Mucosa of stomach (tissue), 1 donor: ENCODE data around the gene TMEM259.

Experiments
- H3K27me3 ChIP-seq: one replicate; pipeline ENCODE4 v1.7.0; 2013; ENCODE audit warnings: mild to moderate bottlenecking, low read length; ENCODE audit not compliant: control insufficient read depth, insufficient read depth
- H3K36me3 ChIP-seq: one replicate; pipeline ENCODE4 v1.7.0; 2013; ENCODE audit warnings: low read length; ENCODE audit not compliant: control insufficient read depth, insufficient read depth
- H3K4me1 ChIP-seq: one replicate; pipeline ENCODE4 v1.7.0; 2013; ENCODE audit warnings: mild to moderate bottlenecking, low read length; ENCODE audit not compliant: control insufficient read depth, insufficient read depth
- H3K4me3 ChIP-seq: one replicate; pipeline ENCODE4 v1.7.0; 2013; ENCODE audit warnings: low read length
- H3K9ac ChIP-seq: one replicate; pipeline ENCODE4 v1.7.0; 2013; ENCODE audit warnings: mild to moderate bottlenecking, low read length, moderate library complexity
- H3K9me3 ChIP-seq: one replicate; pipeline ENCODE4 v1.7.0; 2013; ENCODE audit warnings: mild to moderate bottlenecking, low read length, moderate library complexity; ENCODE audit not compliant: control insufficient read depth
- donor health status: Pancreatic carcinoma.

The TMEM259 gene

GRCh38 chr19:999379-999719 lies 21.6 kb downstream of the TMEM259 start:
- H3K36me3 ChIP-seq: no peaks in the 10 kb centered on the region
- no peak overlapping the region for H3K9ac ChIP-seq
- H3K4me3 ChIP-seq: no peak overlapping the region
- H3K9me3 ChIP-seq: no peaks in the 10 kb centered on the region
- peaks cover 16% of the 10 kb centered on the region for H3K4me1 ChIP-seq
- H3K27me3 ChIP-seq: peaks cover 75% of the 10 kb centered on the region

GRCh38 chr19:998064-998463 lies 22.9 kb downstream of the TMEM259 start:
- Histone ChIP-seq H3K9me3 (no peaks in the 10 kb centered on the region), H3K27me3 (peaks cover 71% of the 10 kb centered on the region), H3K36me3 (no peaks in the 10 kb centered on the region), H3K9ac (no peak overlapping the region), H3K4me3 (no peak overlapping the region), H3K4me1 (peaks cover 16% of the 10 kb centered on the region)

GRCh38 chr19:996051-996838 lies 24.7 kb downstream of the TMEM259 start:
- Histone ChIP-seq H3K4me1 (peaks cover 12% of the 10 kb centered on the region), H3K9ac (no peak overlapping the region), H3K27me3 (peaks cover 57% of the 10 kb centered on the region), H3K36me3 (no peaks in the 10 kb centered on the region), H3K9me3 (no peaks in the 10 kb centered on the region), H3K4me3 (no peak overlapping the region)

- no peaks in the 10 kb centered on the region for H3K36me3 ChIP-seq
- H3K4me1 ChIP-seq: peaks cover 8% of the 10 kb centered on the region
- H3K4me3 ChIP-seq: no peak overlapping the region
- no peaks in the 10 kb centered on the region for H3K9me3 ChIP-seq
- H3K27me3 ChIP-seq: peaks cover 50% of the 10 kb centered on the region
- H3K9ac ChIP-seq: no peak overlapping the region
These were observed 25.7 kb downstream of the TMEM259 start for GRCh38 chr19:995051-995827.

GRCh38 chr19:994516-994915 lies 26.4 kb downstream of the TMEM259 start:
- Histone ChIP-seq H3K4me3 (no peak overlapping the region), H3K9me3 (no peaks in the 10 kb centered on the region), H3K9ac (no peak overlapping the region), H3K36me3 (no peaks in the 10 kb centered on the region), H3K27me3 (peaks cover 47% of the 10 kb centered on the region), H3K4me1 (peaks cover 8% of the 10 kb centered on the region)

- peaks cover 41% of the 10 kb centered on the region for H3K27me3 ChIP-seq
- H3K9me3 ChIP-seq: no peaks in the 10 kb centered on the region
- no peak overlapping the region for H3K9ac ChIP-seq
- H3K4me3 ChIP-seq: no peak overlapping the region
- H3K36me3 ChIP-seq: no peaks in the 10 kb centered on the region
- peaks cover 8% of the 10 kb centered on the region for H3K4me1 ChIP-seq
These were observed 27.0 kb downstream of the TMEM259 start for GRCh38 chr19:993831-994393.

- H3K9me3 ChIP-seq: no peaks in the 10 kb centered on the region
- no peak overlapping the region for H3K4me3 ChIP-seq
- peaks cover 36% of the 10 kb centered on the region for H3K27me3 ChIP-seq
- H3K9ac ChIP-seq: no peak overlapping the region
- H3K36me3 ChIP-seq: no peaks in the 10 kb centered on the region
- H3K4me1 ChIP-seq: peaks cover 8% of the 10 kb centered on the region
These were observed 27.5 kb downstream of the TMEM259 start for GRCh38 chr19:993361-993830.

- Histone ChIP-seq H3K9me3 (no peaks in the 10 kb centered on the region), H3K27me3 (peaks cover 28% of the 10 kb centered on the region), H3K4me3 (no peak overlapping the region), H3K36me3 (no peaks in the 10 kb centered on the region), H3K9ac (no peak overlapping the region), H3K4me1 (peaks cover 8% of the 10 kb centered on the region)
These were observed 28.3 kb downstream of the TMEM259 start for GRCh38 chr19:992670-993055.

- no peaks in the 10 kb centered on the region for H3K36me3 ChIP-seq
- peaks cover 8% of the 10 kb centered on the region for H3K4me1 ChIP-seq
- no peaks in the 10 kb centered on the region for H3K9me3 ChIP-seq
- no peak overlapping the region for H3K9ac ChIP-seq
- no peak overlapping the region for H3K4me3 ChIP-seq
- peaks cover 23% of the 10 kb centered on the region for H3K27me3 ChIP-seq
These were observed 28.8 kb downstream of the TMEM259 start for GRCh38 chr19:991932-992669.

- Histone ChIP-seq H3K4me1 (peaks cover 6% of the 10 kb centered on the region), H3K9me3 (no peaks in the 10 kb centered on the region), H3K36me3 (no peaks in the 10 kb centered on the region), H3K4me3 (no peak overlapping the region), H3K9ac (no peak overlapping the region), H3K27me3 (peaks cover 15% of the 10 kb centered on the region)
These were observed 29.6 kb downstream of the TMEM259 start for GRCh38 chr19:991174-991931.

GRCh38 chr19:990746-991145 lies 30.2 kb downstream of the TMEM259 start:
- Histone ChIP-seq H3K27me3 (peaks cover 9% of the 10 kb centered on the region), H3K9ac (no peak overlapping the region), H3K4me1 (no peaks in the 10 kb centered on the region), H3K4me3 (no peak overlapping the region), H3K9me3 (no peaks in the 10 kb centered on the region), H3K36me3 (no peaks in the 10 kb centered on the region)
